Heart left ventricle (tissue), 13 donors: Measurements from ENCODE around the gene DMBT1.

ENCODE experiments used
- CTCF ChIP-seq, 12 donors: fragments of 200-600 bp; sonication (generic) in 4 of 12; IDR thresholded peaks; one replicate each; pipeline versions ENCODE4 v1.5.0 to v1.8.0; 2018 to 2022; ENCODE audit warnings: antibody characterized with exemption in 12 of 12, mild to moderate bottlenecking in 5 of 12
- POLR2A ChIP-seq, 2 donors: fragments of 450-650 bp; IDR thresholded peaks; one replicate each; pipeline ENCODE4 v1.6.1; 2017; ENCODE audit warnings: antibody characterized with exemption in 2 of 2, mild to moderate bottlenecking in 2 of 2, moderate library complexity in 2 of 2
- donor health status: ischemic (EF 13 %, LVEDD 7.1; RV severe dilation, severe dysfunction).
- donor health status: DM: no; HTN: yes; CAD: no.
- donor health status: DM: no; HTN: no; CAD: no.
- donor health status: ischemic (EF 25% LVEDD 6.9; RV normal size, moderate dysfunction).
- donor health status: ischemic (EF 25% LVEDD 5.7; RV mildly dilated, moderate dysfunction).
- donor health status: ischemic (EF 35%, LVEDD 5.7; RV mildly dilated, moderate dysfunction).
- donor health status: nonischemic (EF 11% LVEDD 7.7; RV severe dilation, severe dysfunction).
- donor health status: DM: yes; HTN: yes; CAD: no.
- donor health status: PGD.
- donor health status: ischemic (EF 29% LVEDD 5.4; RV normal size, mild dysfunction).
- donor health status: nonischemic (EF 23%, LVEDD 6.1; RV moderate dilation, normal function).

GRCh38 chr10:122531939-122532338 lies 28.6 kb upstream of the DMBT1 start:
- TF ChIP-seq CTCF (IDR thresholded peaks at IDR 0.05) = no peak
- TF ChIP-seq POLR2A (IDR thresholded peaks at IDR 0.05) = no peak
